GM23248 (cell line): Measurements from ENCODE around the gene RBFA.

Experiments
- EZH2 ChIP-seq: fragments of 200-600 bp; sonication (generic); IDR thresholded peaks from 2 replicates; pipeline ENCODE4 v1.6.1; 2018; ENCODE audit warnings: antibody characterized with exemption, mild to moderate bottlenecking; ENCODE audit not compliant: insufficient read depth, poor library complexity, severe bottlenecking
- EZH2phosphoT487 ChIP-seq: fragments of 200-600 bp; sonication (generic); IDR thresholded peaks from 2 replicates; pipeline ENCODE4 v1.6.1; 2018; ENCODE audit warnings: antibody characterized with exemption, moderate library complexity, mild to moderate bottlenecking, low read depth; ENCODE audit not compliant: insufficient read depth

DNA sequence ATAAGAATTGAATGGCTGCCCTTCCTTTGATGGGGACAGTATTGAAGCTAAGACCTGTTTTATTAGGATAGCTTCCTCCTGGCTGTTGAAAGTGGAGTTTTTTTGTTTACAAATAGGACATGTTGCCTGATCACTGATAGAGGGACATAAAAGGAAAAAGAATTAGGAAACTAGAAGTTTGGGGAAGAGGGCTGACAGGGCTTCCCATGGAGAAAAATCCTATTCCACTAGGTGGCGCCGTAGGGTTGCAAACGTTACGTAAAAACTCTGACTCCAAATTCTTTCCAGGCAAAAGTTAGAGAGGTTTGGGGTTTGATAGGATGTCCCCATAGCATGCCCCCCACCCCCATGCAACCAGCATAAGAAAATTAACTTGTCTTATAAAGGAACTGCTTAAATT lies 11.1 kb upstream of the RBFA start:
- TF ChIP-seq EZH2 (no peak), EZH2phosphoT487 (no peak)
